Central memory CD4-positive, alpha-beta T cell (primary cell): Measurements from ENCODE around the gene MAOA.
A peak's percentile ranks its signal among the peaks of the same experiment; 100 is the strongest.
"Not testable (repeated sequence)": the region's sequence is repeated elsewhere in the genome, so short reads cannot be mapped to it uniquely, and the experiment has no call there.

Experiments
- DNase-seq: peaks from one replicate; pipeline ENCODE4 v3.0.0; 2022

MAOA gene

GRCh38 chrX:43718546-43718945 is 62.4 kb downstream of the MAOA start:
- no peak for DNase-seq

GRCh38 chrX:43718956-43719355 is 62.9 kb downstream of the MAOA start:
- DNase-seq: no peak

GRCh38 chrX:43720082-43720481 is 64.0 kb downstream of the MAOA start:
- no peak for DNase-seq

- DNase-seq: no peak
Observed at GRCh38 chrX:43720961-43721360, 64.9 kb downstream of the MAOA start.

GRCh38 chrX:43725227-43725626 is 69.1 kb downstream of the MAOA start:
- DNase-seq: not testable (repeated sequence)

GRCh38 chrX:43727254-43727653 is 71.2 kb downstream of the MAOA start:
- DNase-seq: not testable (repeated sequence)

GRCh38 chrX:43728002-43728401 is 71.9 kb downstream of the MAOA start:
- no peak for DNase-seq

GRCh38 chrX:43728966-43729365 is 72.9 kb downstream of the MAOA start:
- DNase-seq: no peak

- DNase-seq: no peak
Observed at GRCh38 chrX:43731086-43731485, 75.0 kb downstream of the MAOA start.

- no peak for DNase-seq
Observed at GRCh38 chrX:43733699-43734098, 77.6 kb downstream of the MAOA start.

- no peak for DNase-seq
Observed at GRCh38 chrX:43734444-43734843, 78.3 kb downstream of the MAOA start.

- DNase-seq: no peak
Observed at GRCh38 chrX:43735534-43735933, 79.4 kb downstream of the MAOA start.

- no peak for DNase-seq
Observed at GRCh38 chrX:43735957-43736356, 79.9 kb downstream of the MAOA start.

GRCh38 chrX:43741843-43742573 is 85.9 kb downstream of the MAOA start:
- no peak for DNase-seq

- DNase-seq: no peak
Observed at GRCh38 chrX:43743100-43743822, 87.2 kb downstream of the MAOA start.

GRCh38 chrX:43744284-43744683 is 88.2 kb downstream of the MAOA start:
- DNase-seq: no peak

- DNase-seq: no peak
Observed at GRCh38 chrX:43745938-43746721, 90.0 kb downstream of the MAOA start.

GRCh38 chrX:43747476-43747875 is 91.4 kb downstream of the MAOA start:
- no peak for DNase-seq

GRCh38 chrX:43750248-43750676 is 94.2 kb downstream of the MAOA start:
- peak; percentile 45 for DNase-seq

- DNase-seq: no peak
Observed at GRCh38 chrX:43753637-43754036, 97.5 kb downstream of the MAOA start.

- no peak for DNase-seq
Observed at GRCh38 chrX:43756076-43756475, 100.0 kb downstream of the MAOA start.

- DNase-seq: no peak
Observed at GRCh38 chrX:43758044-43758443, 101.9 kb downstream of the MAOA start.

GRCh38 chrX:43785930-43786591 is 130.0 kb downstream of the MAOA start:
- DNase-seq: no peak
